ENCODE results near the gene CDK9.

The CDK9 gene

GRCh38 chr9:127832248-127832647, 46.4 kb downstream of the CDK9 start:
- TF ChIP-seq REST (IDR thresholded peaks at IDR 0.05; ENCODE audit: insufficient read depth in 1 of 2, low read depth in 2 of 2, low read length in 2 of 2): no peak
- no peak for TF ChIP-seq FOXP2 (optimal IDR thresholded peaks at IDR 0.05; ENCODE audit: borderline replicate concordance, extremely low read depth, extremely low read length, insufficient read depth)
- no peak for TF ChIP-seq TAF1 (IDR thresholded peaks at IDR 0.05; ENCODE audit: borderline replicate concordance, insufficient read depth, low read length)
- TF ChIP-seq SIN3A (IDR thresholded peaks at IDR 0.05; ENCODE audit: borderline replicate concordance, insufficient read depth, low read length): no peak
- no peak for TF ChIP-seq POLR2AphosphoS5 (IDR thresholded peaks at IDR 0.05; ENCODE audit: low read depth, low read length)

- TF ChIP-seq REST (IDR thresholded peaks at IDR 0.05; ENCODE audit: insufficient read depth in 1 of 2, low read depth in 2 of 2, low read length in 2 of 2): no peak
- no peak for TF ChIP-seq POLR2AphosphoS5 (IDR thresholded peaks at IDR 0.05; ENCODE audit: low read depth, low read length)
- TF ChIP-seq TAF1 (IDR thresholded peaks at IDR 0.05; ENCODE audit: borderline replicate concordance, insufficient read depth, low read length): no peak
- no peak for TF ChIP-seq FOXP2 (optimal IDR thresholded peaks at IDR 0.05; ENCODE audit: borderline replicate concordance, extremely low read depth, extremely low read length, insufficient read depth)
- no peak for TF ChIP-seq SIN3A (IDR thresholded peaks at IDR 0.05; ENCODE audit: borderline replicate concordance, insufficient read depth, low read length)
These were observed 47.7 kb downstream of the CDK9 start for GRCh38 chr9:127833555-127833954.

GRCh38 chr9:127835991-127836516, 50.2 kb downstream of the CDK9 start:
- no peak for TF ChIP-seq POLR2AphosphoS5 (IDR thresholded peaks at IDR 0.05; ENCODE audit: low read depth, low read length)
- no peak for TF ChIP-seq REST (IDR thresholded peaks at IDR 0.05; ENCODE audit: insufficient read depth in 1 of 2, low read depth in 2 of 2, low read length in 2 of 2)
- TF ChIP-seq SIN3A (IDR thresholded peaks at IDR 0.05; ENCODE audit: borderline replicate concordance, insufficient read depth, low read length): no peak
- TF ChIP-seq TAF1 (IDR thresholded peaks at IDR 0.05; ENCODE audit: borderline replicate concordance, insufficient read depth, low read length): no peak
- no peak for TF ChIP-seq FOXP2 (optimal IDR thresholded peaks at IDR 0.05; ENCODE audit: borderline replicate concordance, extremely low read depth, extremely low read length, insufficient read depth)

- no peak for TF ChIP-seq POLR2AphosphoS5 (IDR thresholded peaks at IDR 0.05; ENCODE audit: low read depth, low read length)
- TF ChIP-seq REST (IDR thresholded peaks at IDR 0.05; ENCODE audit: insufficient read depth in 1 of 2, low read depth in 2 of 2, low read length in 2 of 2): no peak
- no peak for TF ChIP-seq TAF1 (IDR thresholded peaks at IDR 0.05; ENCODE audit: borderline replicate concordance, insufficient read depth, low read length)
- TF ChIP-seq SIN3A (IDR thresholded peaks at IDR 0.05; ENCODE audit: borderline replicate concordance, insufficient read depth, low read length): no peak
- TF ChIP-seq FOXP2 (optimal IDR thresholded peaks at IDR 0.05; ENCODE audit: borderline replicate concordance, extremely low read depth, extremely low read length, insufficient read depth): no peak
These were observed 51.5 kb downstream of the CDK9 start for GRCh38 chr9:127837346-127837745.

All from PFSK-1 (cell line).